ENCODE data around the gene EIF2B1.
"Not testable (repeated sequence)": the region's sequence is repeated elsewhere in the genome, so short reads cannot be mapped to it uniquely, and the experiment has no call there.

Gene EIF2B1

GRCh38 chr12:123599721-123600120, 33.8 kb downstream of the EIF2B1 start:
- H3K27ac Mint-ChIP-seq: peak overlapping the region; percentile 24
- H3K36me3 Mint-ChIP-seq (ENCODE audit: low read depth): peaks cover 52% of the 10 kb centered on the region
- H3K4me1 Mint-ChIP-seq (ENCODE audit: low read depth): peaks cover 31% of the 10 kb centered on the region
- peak overlapping the region; percentile 40 for H3K4me3 Mint-ChIP-seq
- H3K9me3 Mint-ChIP-seq: no peaks in the 10 kb centered on the region
- H3K27me3 Mint-ChIP-seq: no peaks in the 10 kb centered on the region

- no peaks in the 10 kb centered on the region for H3K27me3 Mint-ChIP-seq
- H3K27ac Mint-ChIP-seq: peak overlapping the region; percentile 24
- H3K4me3 Mint-ChIP-seq: no peak overlapping the region
- H3K36me3 Mint-ChIP-seq (ENCODE audit: low read depth): peaks cover 49% of the 10 kb centered on the region
- H3K4me1 Mint-ChIP-seq (ENCODE audit: low read depth): peaks cover 29% of the 10 kb centered on the region
- no peaks in the 10 kb centered on the region for H3K9me3 Mint-ChIP-seq
Observed at GRCh38 chr12:123599310-123599709, 34.2 kb downstream of the EIF2B1 start.

- Mint-ChIP-seq H3K9me3 (no peaks in the 10 kb centered on the region), H3K4me3 (no peak overlapping the region), H3K36me3 (ENCODE audit: low read depth) (peaks cover 47% of the 10 kb centered on the region), H3K27ac (no peak overlapping the region), H3K27me3 (no peaks in the 10 kb centered on the region), H3K4me1 (ENCODE audit: low read depth) (peaks cover 23% of the 10 kb centered on the region)
Observed at GRCh38 chr12:123598522-123598921, 35.0 kb downstream of the EIF2B1 start.

- H3K27ac Mint-ChIP-seq: no peak overlapping the region
- no peaks in the 10 kb centered on the region for H3K27me3 Mint-ChIP-seq
- H3K4me1 Mint-ChIP-seq (ENCODE audit: low read depth): peaks cover 15% of the 10 kb centered on the region
Observed at GRCh38 chr12:123597100-123597499, 36.4 kb downstream of the EIF2B1 start.

GRCh38 chr12:123595729-123596128, 37.8 kb downstream of the EIF2B1 start:
- peaks cover 62% of the 10 kb centered on the region for H3K36me3 Mint-ChIP-seq (ENCODE audit: low read depth)
- H3K27me3 Mint-ChIP-seq: no peaks in the 10 kb centered on the region
- no peak overlapping the region for H3K4me3 Mint-ChIP-seq
- H3K9me3 Mint-ChIP-seq: no peaks in the 10 kb centered on the region
- no peak overlapping the region for H3K27ac Mint-ChIP-seq
- H3K4me1 Mint-ChIP-seq (ENCODE audit: low read depth): peaks cover 23% of the 10 kb centered on the region

More at GRCh38 chr12:123597100-123597499, 36.4 kb downstream of the EIF2B1 start:
- no peak overlapping the region for H3K4me3 Mint-ChIP-seq
- H3K9me3 Mint-ChIP-seq: no peaks in the 10 kb centered on the region
- H3K36me3 Mint-ChIP-seq (ENCODE audit: low read depth): peaks cover 48% of the 10 kb centered on the region

GRCh38 chr12:123591702-123592481, 41.6 kb downstream of the EIF2B1 start:
- Mint-ChIP-seq H3K4me1 (ENCODE audit: low read depth) (peaks cover 35% of the 10 kb centered on the region), H3K9me3 (no peaks in the 10 kb centered on the region), H3K36me3 (ENCODE audit: low read depth) (peaks cover 66% of the 10 kb centered on the region), H3K4me3 (no peak overlapping the region), H3K27me3 (no peaks in the 10 kb centered on the region), H3K27ac (peak overlapping the region; percentile 54)

GRCh38 chr12:123580772-123581171, 52.7 kb downstream of the EIF2B1 start:
- Mint-ChIP-seq H3K4me3 (no peak overlapping the region), H3K9me3 (no peaks in the 10 kb centered on the region), H3K4me1 (ENCODE audit: low read depth) (peaks cover 18% of the 10 kb centered on the region), H3K27me3 (no peaks in the 10 kb centered on the region), H3K36me3 (ENCODE audit: low read depth) (no peaks in the 10 kb centered on the region), H3K27ac (no peak overlapping the region)

GRCh38 chr12:123578829-123579228, 54.7 kb downstream of the EIF2B1 start:
- not testable (repeated sequence) for H3K9me3 Mint-ChIP-seq; H3K4me3 Mint-ChIP-seq; H3K36me3 Mint-ChIP-seq (ENCODE audit: low read depth); H3K27me3 Mint-ChIP-seq; H3K27ac Mint-ChIP-seq
- peaks cover 10% of the 10 kb centered on the region for H3K4me1 Mint-ChIP-seq (ENCODE audit: low read depth)

GRCh38 chr12:123578243-123578642, 55.2 kb downstream of the EIF2B1 start:
- Mint-ChIP-seq H3K4me3 (no peak overlapping the region), H3K9me3 (no peaks in the 10 kb centered on the region), H3K27me3 (no peaks in the 10 kb centered on the region), H3K27ac (no peak overlapping the region), H3K36me3 (ENCODE audit: low read depth) (no peaks in the 10 kb centered on the region), H3K4me1 (ENCODE audit: low read depth) (peaks cover 10% of the 10 kb centered on the region)

- H3K4me3 Mint-ChIP-seq: no peak overlapping the region
Observed at GRCh38 chr12:123576611-123577010, 56.9 kb downstream of the EIF2B1 start.

GRCh38 chr12:123573870-123574269, 59.6 kb downstream of the EIF2B1 start:
- no peaks in the 10 kb centered on the region for H3K36me3 Mint-ChIP-seq (ENCODE audit: low read depth)
- H3K4me3 Mint-ChIP-seq: no peak overlapping the region
- no peak overlapping the region for H3K27ac Mint-ChIP-seq
- no peaks in the 10 kb centered on the region for H3K9me3 Mint-ChIP-seq
- no peaks in the 10 kb centered on the region for H3K27me3 Mint-ChIP-seq
- peaks cover 6% of the 10 kb centered on the region for H3K4me1 Mint-ChIP-seq (ENCODE audit: low read depth)

More at GRCh38 chr12:123576611-123577010, 56.9 kb downstream of the EIF2B1 start:
- no peaks in the 10 kb centered on the region for H3K36me3 Mint-ChIP-seq (ENCODE audit: low read depth)
- no peak overlapping the region for H3K27ac Mint-ChIP-seq
- no peaks in the 10 kb centered on the region for H3K27me3 Mint-ChIP-seq
- no peaks in the 10 kb centered on the region for H3K9me3 Mint-ChIP-seq
- no peaks in the 10 kb centered on the region for H3K4me1 Mint-ChIP-seq (ENCODE audit: low read depth)

GRCh38 chr12:123572391-123572790, 61.1 kb downstream of the EIF2B1 start:
- Mint-ChIP-seq H3K36me3 (ENCODE audit: low read depth) (no peaks in the 10 kb centered on the region), H3K9me3 (no peaks in the 10 kb centered on the region), H3K4me3 (no peak overlapping the region), H3K27me3 (no peaks in the 10 kb centered on the region), H3K4me1 (ENCODE audit: low read depth) (peaks cover 6% of the 10 kb centered on the region), H3K27ac (no peak overlapping the region)

- Mint-ChIP-seq H3K4me3 (no peak overlapping the region), H3K36me3 (ENCODE audit: low read depth) (no peaks in the 10 kb centered on the region), H3K27me3 (no peaks in the 10 kb centered on the region), H3K27ac (no peak overlapping the region), H3K4me1 (ENCODE audit: low read depth) (peaks cover 6% of the 10 kb centered on the region), H3K9me3 (no peaks in the 10 kb centered on the region)
Observed at GRCh38 chr12:123571343-123571813, 62.1 kb downstream of the EIF2B1 start.

All from stimulated activated naive CD8-positive, alpha-beta T cell treated with anti-CD3 and anti-CD28 coated beads, Interleukin-15, Interleukin-2, amounts not matched to agents 100 ng/mL and 50 ng/mL, for 24 hours (primary cell).